IPS-15b (cell line): ENCODE results near the gene CPVL.

Source experiments
- H3K27me3 ChIP-seq: one replicate; pipeline ENCODE4 v1.6.1; 2013; ENCODE audit warnings: low read length; ENCODE audit not compliant: control insufficient read depth, insufficient read depth
- H3K36me3 ChIP-seq: one replicate; pipeline ENCODE4 v1.6.1; 2013; ENCODE audit warnings: low read length; ENCODE audit not compliant: control insufficient read depth, insufficient read depth
- H3K4me1 ChIP-seq: one replicate; pipeline ENCODE4 v1.6.1; 2013; ENCODE audit warnings: mild to moderate bottlenecking, low read length; ENCODE audit not compliant: control insufficient read depth, insufficient read depth
- H3K4me3 ChIP-seq: one replicate; pipeline ENCODE4 v1.5.1; 2013; ENCODE audit warnings: low read depth, low read length
- H3K9ac ChIP-seq: one replicate; pipeline ENCODE4 v1.6.1; 2013; ENCODE audit warnings: low read depth, mild to moderate bottlenecking, low read length
- H3K9me3 ChIP-seq: one replicate; pipeline ENCODE4 v1.6.1; 2013; ENCODE audit warnings: mild to moderate bottlenecking, low read length; ENCODE audit not compliant: control insufficient read depth, insufficient read depth

CPVL gene

DNA sequence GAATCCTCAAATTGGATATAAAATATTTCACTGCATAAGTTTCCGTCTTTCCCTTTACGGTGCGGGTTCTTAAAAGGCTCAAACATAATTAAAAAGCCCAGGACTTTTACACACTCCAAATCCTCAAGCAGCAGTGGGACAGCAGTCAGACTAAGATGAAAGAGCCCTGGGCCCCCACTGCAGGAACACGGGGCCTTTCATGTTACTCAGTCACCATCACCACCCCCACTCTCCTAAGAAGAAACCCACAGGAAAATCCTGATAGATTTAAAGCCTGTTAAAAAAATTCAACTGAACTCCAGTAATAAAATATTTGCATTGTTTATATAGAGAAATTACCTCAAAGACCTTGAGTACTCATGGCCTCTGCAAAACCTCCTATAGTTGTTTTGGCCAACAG is 114.2 kb downstream of the CPVL start:
- no peaks in the 10 kb centered on the region for H3K9me3 ChIP-seq
- no peaks in the 10 kb centered on the region for H3K4me1 ChIP-seq
- no peaks in the 10 kb centered on the region for H3K27me3 ChIP-seq
- H3K36me3 ChIP-seq: no peaks in the 10 kb centered on the region
- no peak overlapping the region for H3K9ac ChIP-seq
- H3K4me3 ChIP-seq: no peak overlapping the region

DNA sequence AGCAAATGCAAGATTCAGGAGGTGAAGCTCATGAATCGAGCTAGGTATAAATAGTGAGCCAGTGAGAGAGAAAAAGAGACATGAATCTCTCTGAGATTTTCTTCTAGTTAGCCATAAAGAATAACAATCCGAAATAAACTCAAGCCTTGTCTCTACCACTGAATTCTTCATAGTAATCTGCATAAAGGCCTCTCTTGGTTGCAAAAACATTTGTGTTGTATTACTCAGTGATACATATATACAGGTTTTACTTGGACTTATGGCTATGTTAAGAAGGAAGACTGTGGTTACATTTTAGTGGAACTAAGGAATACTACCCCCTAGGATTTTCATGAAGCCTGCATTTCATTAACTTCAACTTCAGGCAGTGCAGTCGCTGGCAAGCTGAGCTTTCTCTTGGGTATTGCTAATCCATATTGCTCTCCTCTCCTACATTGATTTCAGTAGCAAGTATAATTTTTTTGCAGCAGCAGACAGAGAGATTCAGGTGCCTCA is 115.5 kb downstream of the CPVL start:
- H3K36me3 ChIP-seq: no peaks in the 10 kb centered on the region

DNA sequence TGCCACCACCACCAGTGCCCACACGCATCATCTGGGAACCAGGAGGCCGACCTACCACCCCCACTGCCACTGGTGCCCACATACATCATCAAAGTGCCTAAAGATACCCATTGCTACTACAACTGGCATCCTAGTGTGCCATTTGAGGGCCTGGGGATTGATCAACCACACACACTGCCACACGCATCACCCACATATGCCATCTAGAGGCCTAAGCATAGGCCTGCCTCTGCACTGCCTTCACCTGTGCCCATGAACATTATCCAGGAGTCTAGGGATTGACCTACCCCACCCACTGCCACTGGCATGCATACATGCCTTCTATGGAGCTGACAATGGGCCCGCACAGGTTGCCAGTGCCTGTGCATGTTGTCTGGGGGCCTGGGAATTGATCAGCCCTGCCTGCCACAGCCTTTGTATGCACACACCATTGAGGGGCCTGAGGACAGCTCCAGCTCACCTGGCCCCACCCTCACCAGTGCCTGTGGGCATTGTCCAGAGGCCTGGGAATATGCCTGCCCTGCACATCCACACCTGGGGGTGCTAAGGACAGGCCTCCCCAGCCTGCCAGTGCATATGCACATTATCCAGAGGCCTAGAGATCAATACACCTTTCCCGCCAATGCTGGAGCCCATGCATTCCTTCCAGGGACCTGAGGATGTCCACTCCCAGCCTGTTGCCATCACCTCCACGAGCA is 123.9 kb downstream of the CPVL start:
- Histone ChIP-seq H3K9ac (no peak overlapping the region), H3K27me3 (no peaks in the 10 kb centered on the region), H3K4me3 (no peak overlapping the region), H3K9me3 (no peaks in the 10 kb centered on the region), H3K36me3 (no peaks in the 10 kb centered on the region), H3K4me1 (no peaks in the 10 kb centered on the region)

More for the DNA sequence above, 115.5 kb downstream of the CPVL start:
- no peaks in the 10 kb centered on the region for H3K4me1 ChIP-seq
- H3K27me3 ChIP-seq: no peaks in the 10 kb centered on the region
- no peak overlapping the region for H3K9ac ChIP-seq
- no peak overlapping the region for H3K4me3 ChIP-seq
- H3K9me3 ChIP-seq: no peaks in the 10 kb centered on the region

DNA sequence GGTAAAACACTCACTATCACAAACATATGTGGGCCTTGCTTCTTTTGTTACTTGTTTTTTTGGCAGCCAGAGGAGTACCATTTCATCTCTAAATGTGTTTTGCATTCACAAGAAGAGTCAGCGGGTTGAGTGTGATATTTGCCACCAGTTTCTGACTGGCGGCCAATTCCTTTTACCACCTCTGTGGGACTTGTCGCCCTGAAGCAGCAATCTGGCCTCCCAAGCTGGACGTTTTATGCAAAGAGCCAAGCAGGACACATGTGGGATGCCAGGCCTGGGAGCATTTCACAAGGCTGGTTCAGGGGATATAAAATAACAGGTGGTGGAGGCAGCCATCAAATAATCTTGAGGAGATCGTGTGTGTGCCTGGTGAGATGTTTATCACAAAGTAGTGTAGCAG is 126.4 kb downstream of the CPVL start:
- Histone ChIP-seq H3K36me3 (no peaks in the 10 kb centered on the region), H3K4me3 (no peak overlapping the region), H3K9me3 (no peaks in the 10 kb centered on the region), H3K4me1 (no peaks in the 10 kb centered on the region), H3K9ac (no peak overlapping the region), H3K27me3 (no peaks in the 10 kb centered on the region)

DNA sequence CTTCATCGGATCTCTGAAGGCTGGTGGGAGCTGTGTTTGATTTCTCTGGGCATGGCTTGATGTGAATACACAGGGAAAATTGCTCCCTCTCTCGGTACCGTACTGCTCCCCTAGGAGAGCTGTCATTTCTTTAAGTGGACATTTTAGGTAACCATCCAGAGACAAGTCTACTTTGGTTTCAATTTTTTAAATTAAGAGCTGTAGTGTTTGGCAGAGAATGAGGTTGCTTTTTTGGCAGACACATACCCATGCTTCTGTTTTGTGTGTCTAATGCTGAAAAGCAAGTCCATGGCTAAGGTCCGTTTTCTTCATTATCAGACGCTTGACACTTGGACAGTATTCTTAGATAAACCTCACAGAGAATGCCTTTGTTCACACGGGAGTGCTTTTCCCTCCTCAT is 127.0 kb downstream of the CPVL start:
- H3K4me1 ChIP-seq: no peaks in the 10 kb centered on the region
- H3K27me3 ChIP-seq: no peaks in the 10 kb centered on the region
- H3K9me3 ChIP-seq: no peaks in the 10 kb centered on the region
- H3K36me3 ChIP-seq: no peaks in the 10 kb centered on the region
- H3K9ac ChIP-seq: no peak overlapping the region
- no peak overlapping the region for H3K4me3 ChIP-seq

DNA sequence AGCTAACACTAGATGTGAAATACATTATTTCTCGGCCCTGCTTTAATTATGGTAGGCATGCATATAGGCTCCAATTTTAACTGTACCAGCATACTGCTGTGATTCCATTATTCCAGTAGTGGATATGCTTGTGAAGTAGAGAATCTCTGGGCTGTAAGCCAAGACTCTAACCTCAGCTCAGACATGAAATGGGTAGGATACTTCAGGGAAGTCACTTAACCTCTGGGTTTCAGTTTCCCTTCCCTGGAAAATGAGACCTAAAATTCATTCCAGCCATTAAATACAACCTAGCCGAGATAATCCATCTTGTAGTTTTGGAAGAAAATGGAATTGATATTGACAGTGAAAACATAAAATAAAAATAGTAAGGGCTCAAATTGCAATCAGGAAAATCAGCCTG is 128.6 kb downstream of the CPVL start:
- H3K9ac ChIP-seq: no peak overlapping the region
- H3K4me1 ChIP-seq: no peaks in the 10 kb centered on the region
- H3K4me3 ChIP-seq: no peak overlapping the region
- no peaks in the 10 kb centered on the region for H3K36me3 ChIP-seq
- H3K27me3 ChIP-seq: no peaks in the 10 kb centered on the region
- H3K9me3 ChIP-seq: no peaks in the 10 kb centered on the region

DNA sequence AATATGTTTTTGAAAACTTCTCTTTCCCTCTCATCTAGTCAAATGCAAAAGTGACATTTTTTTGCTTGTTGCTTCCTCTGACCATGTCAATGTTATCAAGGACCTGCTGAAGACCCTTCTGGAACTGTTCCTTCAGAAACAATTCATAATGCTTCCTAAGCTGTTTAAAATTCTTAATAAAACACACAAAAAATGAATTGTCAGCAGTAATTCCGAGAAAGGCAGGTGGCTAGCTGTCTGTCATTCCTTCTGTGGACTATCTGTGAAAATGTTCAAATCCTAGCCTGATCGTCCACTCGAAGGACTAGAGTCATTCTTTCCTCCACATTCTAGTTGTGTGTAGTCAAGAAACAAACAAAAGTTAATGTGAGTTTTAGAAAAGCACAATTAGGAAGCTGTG is 131.6 kb downstream of the CPVL start:
- Histone ChIP-seq H3K4me3 (no peak overlapping the region), H3K27me3 (no peaks in the 10 kb centered on the region), H3K4me1 (no peaks in the 10 kb centered on the region), H3K36me3 (no peaks in the 10 kb centered on the region), H3K9ac (no peak overlapping the region), H3K9me3 (no peaks in the 10 kb centered on the region)

DNA sequence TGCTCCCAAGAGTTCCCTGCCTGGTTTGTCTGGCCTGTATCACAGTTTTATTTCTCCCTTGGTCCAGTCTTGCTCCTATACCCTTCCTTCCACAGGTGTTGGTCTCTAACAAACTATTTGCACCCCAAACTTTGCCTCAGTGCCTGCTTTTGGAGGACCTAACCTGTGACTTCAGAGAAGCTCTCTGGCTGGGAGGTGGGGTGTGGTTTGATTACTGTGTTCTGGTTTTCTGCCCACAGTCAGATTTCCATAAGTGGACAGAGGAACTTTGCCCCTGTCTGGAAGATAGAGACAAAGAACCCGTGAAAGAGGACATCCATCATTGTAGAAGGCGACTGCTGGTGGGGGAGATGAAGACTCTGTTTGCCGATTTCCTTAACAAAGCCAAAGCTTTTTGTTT is 132.4 kb downstream of the CPVL start:
- H3K36me3 ChIP-seq: no peaks in the 10 kb centered on the region
- H3K9ac ChIP-seq: no peak overlapping the region
- H3K4me1 ChIP-seq: no peaks in the 10 kb centered on the region
- H3K27me3 ChIP-seq: no peaks in the 10 kb centered on the region
- no peaks in the 10 kb centered on the region for H3K9me3 ChIP-seq
- H3K4me3 ChIP-seq: no peak overlapping the region

DNA sequence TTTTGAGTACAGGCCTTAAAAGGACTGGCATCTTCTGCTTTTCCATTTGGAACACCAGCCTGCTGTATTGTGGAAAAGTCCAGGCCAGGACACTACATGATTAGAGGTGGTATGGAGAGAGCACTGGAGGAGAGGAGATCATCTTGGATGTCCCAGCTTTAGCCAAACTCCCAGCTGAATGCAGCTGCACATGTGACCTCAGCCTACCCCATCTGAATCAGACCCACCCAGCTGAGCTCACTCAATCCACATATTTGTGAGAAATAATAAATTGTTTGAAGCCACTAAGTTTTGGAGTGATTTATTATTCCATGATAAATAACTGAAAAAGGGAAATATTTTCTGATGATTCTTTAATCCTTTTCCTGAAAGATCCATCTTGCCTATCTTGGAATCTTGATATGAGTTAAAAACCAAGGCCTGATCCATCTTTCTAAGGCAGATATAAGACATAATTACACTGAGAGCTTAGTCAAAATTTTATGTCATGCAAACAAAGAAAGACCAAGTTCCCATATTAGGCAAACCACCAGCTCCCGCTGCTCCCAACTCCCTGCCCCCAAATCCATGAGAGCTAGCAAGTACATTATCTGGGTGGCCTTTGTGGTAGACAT is 133.1 kb downstream of the CPVL start:
- H3K9me3 ChIP-seq: no peaks in the 10 kb centered on the region
- H3K36me3 ChIP-seq: no peaks in the 10 kb centered on the region
- H3K4me1 ChIP-seq: no peaks in the 10 kb centered on the region
- H3K27me3 ChIP-seq: no peaks in the 10 kb centered on the region
- no peak overlapping the region for H3K9ac ChIP-seq
- H3K4me3 ChIP-seq: no peak overlapping the region

DNA sequence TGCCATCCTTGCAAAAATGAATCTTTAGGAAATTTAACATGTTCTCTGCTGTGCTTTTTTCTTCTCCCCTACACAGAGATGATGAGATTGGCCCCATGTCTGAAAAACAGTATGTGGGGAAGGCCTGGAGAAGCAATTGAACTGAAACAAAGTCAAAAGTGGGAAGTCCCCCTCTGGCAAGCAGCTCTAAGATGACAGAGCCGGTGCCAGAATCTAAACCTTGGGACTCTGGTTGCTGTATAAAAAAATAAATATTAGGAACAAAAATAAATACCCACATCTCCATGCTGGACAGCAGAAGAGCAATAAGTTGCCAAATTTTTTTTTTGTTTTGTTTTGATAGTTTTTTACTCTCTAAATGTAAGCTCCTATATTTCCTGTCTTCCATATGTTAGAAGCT is 136.4 kb downstream of the CPVL start:
- H3K9ac ChIP-seq: no peak overlapping the region
- no peaks in the 10 kb centered on the region for H3K9me3 ChIP-seq

DNA sequence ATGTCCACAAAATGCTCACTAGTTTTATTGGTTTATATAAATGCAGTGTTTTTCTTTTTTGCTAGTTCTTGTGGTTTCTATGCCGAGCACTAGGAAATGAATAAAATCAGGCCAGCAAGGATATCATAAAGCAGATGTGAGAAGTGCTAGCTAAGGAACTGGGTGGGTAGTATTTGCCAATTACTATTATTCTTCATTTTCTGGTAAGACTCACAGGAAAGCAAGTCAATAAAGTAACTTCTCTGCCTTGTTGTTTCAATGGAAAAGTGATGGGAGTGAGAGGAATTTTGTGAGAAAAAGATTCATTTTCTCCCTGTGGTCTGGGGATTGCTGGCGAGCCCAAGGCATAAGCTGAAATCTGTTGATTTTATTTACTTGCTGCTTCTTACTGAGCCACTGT is 137.7 kb downstream of the CPVL start:
- H3K9ac ChIP-seq: no peak overlapping the region
- no peak overlapping the region for H3K4me3 ChIP-seq
- H3K9me3 ChIP-seq: no peaks in the 10 kb centered on the region
- H3K4me1 ChIP-seq: no peaks in the 10 kb centered on the region
- H3K27me3 ChIP-seq: no peaks in the 10 kb centered on the region
- no peaks in the 10 kb centered on the region for H3K36me3 ChIP-seq

More for the DNA sequence above, 136.4 kb downstream of the CPVL start:
- Histone ChIP-seq H3K36me3 (no peaks in the 10 kb centered on the region), H3K4me1 (no peaks in the 10 kb centered on the region), H3K27me3 (no peaks in the 10 kb centered on the region), H3K4me3 (no peak overlapping the region)

DNA sequence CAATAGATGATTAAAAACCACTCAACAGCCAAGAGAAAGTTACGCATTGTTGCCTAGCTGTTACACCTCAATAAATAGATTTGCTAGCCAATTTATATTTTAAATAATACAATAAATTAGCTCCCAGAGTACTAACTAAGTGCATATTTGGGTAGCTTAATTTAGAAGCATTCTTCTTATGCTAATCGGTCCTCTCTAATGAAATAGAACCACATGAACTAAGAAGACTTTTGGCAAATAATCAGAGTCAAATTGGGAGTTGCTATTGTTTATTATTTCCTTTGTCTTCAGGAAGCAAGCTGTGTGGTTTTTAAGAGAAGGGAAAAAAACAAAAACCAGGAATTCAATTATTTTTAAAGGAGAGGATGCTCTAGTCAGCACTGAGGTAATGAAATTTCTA is 139.2 kb downstream of the CPVL start:
- Histone ChIP-seq H3K4me3 (no peak overlapping the region), H3K4me1 (no peaks in the 10 kb centered on the region), H3K36me3 (no peaks in the 10 kb centered on the region), H3K27me3 (no peaks in the 10 kb centered on the region), H3K9ac (no peak overlapping the region), H3K9me3 (peaks cover 2% of the 10 kb centered on the region)
